Activated T-cell treated with anti-CD3 and anti-CD28 coated beads, Interleukin-2, amount 50 U/mL, for 24 hours (primary cell): Measurements from ENCODE around the gene CTU1.

Source experiments
- DNase-seq: peaks from one replicate; pipeline ENCODE4 v3.0.0-alpha.2; 2020
- H3K27ac Mint-ChIP-seq: 2 replicates; pipeline ENCODE4 v1.8.0; 2020; ENCODE audit warnings: mild to moderate bottlenecking, mixed read lengths
- H3K27me3 Mint-ChIP-seq: 2 replicates; pipeline ENCODE4 v1.8.0; 2020; ENCODE audit warnings: mixed read lengths
- H3K36me3 Mint-ChIP-seq: 2 replicates; pipeline ENCODE4 v1.8.0; 2020; ENCODE audit warnings: low read depth, mixed read lengths
- H3K4me1 Mint-ChIP-seq: 2 replicates; pipeline ENCODE4 v1.8.0; 2020; ENCODE audit warnings: low read depth, mixed read lengths
- H3K4me3 Mint-ChIP-seq: 2 replicates; pipeline ENCODE4 v1.8.0; 2020; ENCODE audit warnings: mild to moderate bottlenecking, moderate library complexity, mixed read lengths
- H3K9me3 Mint-ChIP-seq: 2 replicates; pipeline ENCODE4 v1.8.0; 2020; ENCODE audit warnings: mixed read lengths

The CTU1 gene

DNA sequence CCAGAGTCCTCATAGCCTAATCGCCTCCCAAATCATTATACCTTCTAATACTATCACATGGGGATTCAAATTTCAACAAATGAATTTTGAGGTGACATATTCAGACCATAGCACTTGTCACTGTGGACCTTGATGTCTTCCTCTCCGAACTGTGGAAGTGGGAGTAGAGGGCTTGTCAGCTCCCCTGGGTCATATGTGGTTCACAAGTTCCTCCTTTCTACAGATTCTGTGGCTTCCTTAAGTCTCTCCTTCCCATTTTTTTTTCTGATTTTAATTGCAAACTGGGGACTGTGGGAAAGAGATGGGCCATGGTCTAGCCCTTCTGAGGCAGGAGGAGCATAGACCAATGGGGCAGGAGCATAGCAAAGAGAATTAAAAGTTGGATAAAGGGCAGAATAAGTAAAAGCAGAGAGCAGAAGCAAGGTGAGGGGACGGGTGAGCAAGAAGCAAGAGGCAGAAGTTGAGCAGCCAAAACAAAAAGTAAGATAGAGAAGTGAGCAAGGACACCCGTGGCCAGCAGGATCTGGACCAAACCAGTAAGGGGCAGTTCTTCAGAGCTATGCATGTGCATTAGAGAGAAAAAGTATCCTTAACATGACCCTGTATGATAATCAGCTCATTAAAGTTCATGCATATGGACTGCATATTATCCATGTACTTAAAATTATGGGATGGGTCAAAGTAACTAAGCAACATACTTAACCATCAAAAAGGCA lies 31.2 kb upstream of the CTU1 start:
- H3K27ac Mint-ChIP-seq: no peak overlapping the region
- DNase-seq: no peak
- H3K36me3 Mint-ChIP-seq: peaks cover 2% of the 10 kb centered on the region
- peaks cover 7% of the 10 kb centered on the region for H3K9me3 Mint-ChIP-seq
- no peaks in the 10 kb centered on the region for H3K27me3 Mint-ChIP-seq
- H3K4me3 Mint-ChIP-seq: no peak overlapping the region
- peaks cover 29% of the 10 kb centered on the region for H3K4me1 Mint-ChIP-seq

DNA sequence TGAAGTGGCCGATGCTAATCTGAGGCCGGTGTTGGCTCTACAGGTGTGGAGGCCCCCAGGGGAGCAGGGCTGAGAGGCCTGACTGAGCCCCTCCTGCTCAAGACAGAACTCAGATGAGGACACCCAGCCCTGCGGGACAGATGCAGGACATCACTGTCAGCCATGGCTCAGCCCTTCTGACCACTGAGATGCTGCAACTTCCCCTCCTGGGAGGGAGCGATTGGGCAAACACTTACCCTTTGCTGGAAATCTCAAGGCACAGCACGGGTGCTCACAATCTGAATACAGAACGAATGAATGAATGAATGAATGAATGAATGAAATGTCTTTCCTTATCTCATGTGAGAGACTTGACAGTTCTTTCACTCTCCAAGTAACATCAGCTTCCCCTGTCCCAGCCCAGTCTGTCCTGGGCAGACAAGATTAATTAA lies 30.4 kb upstream of the CTU1 start:
- Mint-ChIP-seq H3K27ac (no peak overlapping the region), H3K36me3 (peaks cover 2% of the 10 kb centered on the region), H3K9me3 (peaks cover 7% of the 10 kb centered on the region), H3K4me1 (peaks cover 29% of the 10 kb centered on the region), H3K4me3 (no peak overlapping the region), H3K27me3 (no peaks in the 10 kb centered on the region)
- peak; percentile 9 for DNase-seq

DNA sequence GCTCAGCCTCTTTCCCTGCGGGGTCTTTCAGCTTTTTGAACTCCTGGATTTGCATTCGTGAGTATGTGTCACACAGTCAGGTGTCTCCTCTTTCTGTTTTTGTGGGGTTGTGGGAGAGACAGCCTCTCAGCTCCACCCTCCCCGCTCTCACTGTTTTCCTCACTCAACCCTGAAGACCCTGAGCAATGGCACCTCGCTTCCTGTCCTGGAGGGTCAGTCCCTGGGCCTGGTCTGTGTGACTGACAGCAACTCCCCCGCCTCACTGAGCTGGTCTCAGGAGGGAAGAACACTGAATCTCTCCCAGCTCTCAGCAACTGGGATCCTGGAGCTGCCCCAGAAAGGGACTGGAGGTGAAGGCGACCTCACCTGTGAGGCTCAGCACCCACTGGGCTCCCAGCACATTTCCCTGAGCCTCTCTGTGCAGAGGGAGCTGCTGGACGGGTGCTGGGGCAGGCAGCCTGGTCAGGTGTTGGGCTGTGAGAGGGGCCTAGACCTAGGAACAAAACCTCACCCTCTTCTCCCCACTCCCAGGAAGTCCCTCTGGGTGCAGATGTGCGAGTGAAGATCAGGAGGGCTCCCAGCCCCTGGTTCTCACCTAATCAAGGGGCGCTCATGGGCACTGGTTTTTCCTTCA lies 29.7 kb upstream of the CTU1 start:
- Mint-ChIP-seq H3K27me3 (no peaks in the 10 kb centered on the region), H3K9me3 (peaks cover 7% of the 10 kb centered on the region), H3K36me3 (peaks cover 2% of the 10 kb centered on the region), H3K4me1 (peaks cover 29% of the 10 kb centered on the region), H3K27ac (peak overlapping the region; percentile 53), H3K4me3 (no peak overlapping the region)
- peak; percentile 28 for DNase-seq

DNA sequence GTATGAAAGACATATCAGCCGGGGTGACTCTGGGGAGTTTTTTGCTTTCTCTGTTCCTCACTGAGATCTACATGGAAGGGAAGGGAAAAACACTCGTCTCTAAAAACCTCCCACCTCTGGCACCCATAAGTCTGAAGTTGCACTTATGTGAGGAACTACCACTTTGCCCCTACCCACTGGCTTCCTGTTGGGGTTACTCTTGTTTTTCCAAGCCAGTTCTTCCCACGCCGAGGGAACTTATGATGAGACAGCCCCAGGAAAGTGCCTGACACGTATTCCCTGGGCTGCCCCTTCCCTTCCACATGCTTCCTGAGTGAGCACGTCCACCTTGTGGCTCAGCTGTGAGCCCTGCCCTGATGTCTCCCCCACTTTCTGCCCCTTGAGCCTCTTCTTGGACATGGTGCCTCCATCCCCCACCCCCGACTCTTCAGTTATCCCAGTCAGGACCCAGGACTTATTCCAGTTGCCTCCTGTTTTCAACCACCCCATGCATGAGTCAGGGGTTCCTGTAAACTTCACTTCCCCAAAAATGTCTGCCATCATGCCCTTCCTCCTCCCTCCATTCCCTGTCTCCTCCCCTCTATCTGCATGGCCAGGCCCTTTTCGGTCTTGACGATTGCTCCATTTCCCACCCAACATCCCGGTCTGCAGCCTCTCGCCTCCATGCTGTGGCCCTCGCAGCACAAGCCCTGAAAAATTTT lies 28.8 kb upstream of the CTU1 start:
- peak; percentile 26 for DNase-seq
- Mint-ChIP-seq H3K4me3 (no peak overlapping the region), H3K36me3 (peaks cover 2% of the 10 kb centered on the region), H3K4me1 (peaks cover 31% of the 10 kb centered on the region), H3K27ac (peak overlapping the region; percentile 53), H3K9me3 (peaks cover 7% of the 10 kb centered on the region), H3K27me3 (no peaks in the 10 kb centered on the region)

DNA sequence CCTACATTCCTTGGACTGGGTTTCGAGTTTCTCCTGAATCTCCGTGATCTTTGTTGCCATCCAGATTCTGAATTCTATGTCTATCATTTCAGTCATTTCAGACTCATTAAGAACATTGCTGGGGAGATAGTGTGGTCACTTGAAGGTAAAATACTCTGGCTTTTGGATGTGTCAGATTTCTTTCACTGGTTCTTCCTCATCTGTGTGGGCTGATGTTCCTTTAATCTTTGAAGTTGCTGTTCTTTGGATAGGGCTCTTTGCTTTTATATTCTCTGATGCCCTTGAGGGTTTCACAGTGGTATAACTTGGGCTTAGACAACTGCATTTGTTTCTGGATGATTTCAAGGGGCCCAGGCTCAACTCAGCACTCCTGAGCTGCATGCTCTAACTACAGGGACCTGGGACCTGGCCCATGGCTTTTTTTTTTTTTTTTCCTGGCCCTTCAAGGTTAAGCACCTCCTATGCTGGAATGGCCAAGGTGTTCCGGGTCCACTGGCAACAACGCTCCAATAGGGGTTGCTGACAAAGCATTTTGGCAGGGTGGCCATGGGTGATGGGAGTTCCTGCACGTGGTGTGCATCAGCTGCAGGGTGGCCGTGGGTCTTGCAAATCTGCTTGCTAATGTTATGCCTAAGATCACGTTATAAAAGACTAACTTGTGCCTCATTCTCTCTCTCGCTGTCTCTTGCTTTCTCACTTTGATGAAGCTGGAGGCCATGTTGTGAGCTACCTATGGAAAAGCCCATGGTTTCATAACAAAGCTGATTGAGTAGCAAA lies 28.0 kb upstream of the CTU1 start:
- Mint-ChIP-seq H3K9me3 (peaks cover 7% of the 10 kb centered on the region), H3K4me3 (no peak overlapping the region), H3K36me3 (peaks cover 2% of the 10 kb centered on the region), H3K4me1 (peaks cover 35% of the 10 kb centered on the region), H3K27ac (no peak overlapping the region), H3K27me3 (no peaks in the 10 kb centered on the region)
- peak; percentile 17 for DNase-seq

DNA sequence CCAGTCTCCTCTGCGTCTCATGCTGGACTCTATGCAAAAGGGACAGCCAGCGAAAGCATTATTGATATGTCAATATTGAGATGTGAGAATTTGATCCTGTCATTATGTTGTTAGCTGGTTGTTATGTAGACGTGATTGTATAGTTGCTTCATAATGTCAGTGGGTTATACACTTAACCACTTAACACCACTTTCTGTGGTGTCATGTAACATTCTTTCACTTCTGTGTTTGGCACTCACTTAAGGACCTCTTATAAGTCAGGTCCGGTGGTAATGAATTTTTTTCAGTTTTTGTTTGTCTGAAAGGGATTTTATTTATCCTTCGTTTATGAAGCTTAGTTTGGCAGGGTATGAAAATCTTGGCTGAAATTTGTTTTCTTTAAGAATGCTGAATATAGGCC lies 26.8 kb upstream of the CTU1 start:
- H3K36me3 Mint-ChIP-seq: peaks cover 2% of the 10 kb centered on the region
- peaks cover 7% of the 10 kb centered on the region for H3K9me3 Mint-ChIP-seq
- no peak overlapping the region for H3K4me3 Mint-ChIP-seq
- peaks cover 47% of the 10 kb centered on the region for H3K4me1 Mint-ChIP-seq
- H3K27me3 Mint-ChIP-seq: no peaks in the 10 kb centered on the region
- DNase-seq: no peak
- no peak overlapping the region for H3K27ac Mint-ChIP-seq

DNA sequence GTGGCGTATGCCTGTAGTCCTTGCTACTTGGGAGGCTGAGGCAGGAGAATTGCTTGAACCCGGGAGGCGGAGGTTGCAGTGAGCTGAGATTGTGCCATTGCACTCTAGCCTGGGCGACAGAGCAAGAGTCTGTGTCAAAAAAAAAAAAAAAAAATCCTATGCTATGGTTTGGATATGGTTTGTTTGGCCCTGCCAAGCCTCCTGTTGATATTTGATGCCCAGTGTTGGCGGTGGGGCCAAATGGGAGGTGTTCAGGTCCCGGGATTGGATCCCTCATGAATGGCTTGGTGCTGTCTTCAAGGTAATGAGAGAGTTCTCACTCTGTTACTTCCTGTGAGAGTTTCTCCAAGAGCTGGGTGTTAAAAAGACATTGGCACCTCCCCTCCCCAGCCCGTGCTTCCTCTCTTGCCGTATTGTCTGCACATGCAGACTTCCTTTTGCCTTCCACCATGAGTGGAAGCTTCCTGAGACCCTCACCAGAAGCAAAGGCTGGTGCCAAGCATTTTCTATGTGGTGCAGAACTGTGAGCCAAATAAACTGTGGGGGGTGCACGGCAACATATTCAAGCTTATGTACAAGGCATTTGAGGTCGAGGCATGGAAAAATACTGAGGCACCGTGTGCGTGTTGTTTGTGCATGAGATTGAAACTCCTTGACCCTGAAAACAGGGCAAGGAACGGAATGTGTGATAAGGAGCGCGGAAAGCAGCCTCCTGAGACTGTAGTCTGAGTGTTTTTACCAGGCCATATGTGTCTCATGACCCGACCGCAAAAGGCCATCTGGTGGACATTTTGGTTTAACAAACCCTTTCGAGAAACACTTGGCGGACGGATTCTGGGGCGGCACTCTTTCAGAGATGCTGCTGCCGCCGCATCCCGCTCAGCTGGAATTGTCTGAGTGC lies 23.8 kb upstream of the CTU1 start:
- Mint-ChIP-seq H3K36me3 (peaks cover 2% of the 10 kb centered on the region), H3K27me3 (no peaks in the 10 kb centered on the region), H3K9me3 (peaks cover 7% of the 10 kb centered on the region), H3K4me3 (peak overlapping the region; percentile 51), H3K4me1 (peaks cover 66% of the 10 kb centered on the region), H3K27ac (peak overlapping the region; percentile 72)
- peak; percentile 51 for DNase-seq

DNA sequence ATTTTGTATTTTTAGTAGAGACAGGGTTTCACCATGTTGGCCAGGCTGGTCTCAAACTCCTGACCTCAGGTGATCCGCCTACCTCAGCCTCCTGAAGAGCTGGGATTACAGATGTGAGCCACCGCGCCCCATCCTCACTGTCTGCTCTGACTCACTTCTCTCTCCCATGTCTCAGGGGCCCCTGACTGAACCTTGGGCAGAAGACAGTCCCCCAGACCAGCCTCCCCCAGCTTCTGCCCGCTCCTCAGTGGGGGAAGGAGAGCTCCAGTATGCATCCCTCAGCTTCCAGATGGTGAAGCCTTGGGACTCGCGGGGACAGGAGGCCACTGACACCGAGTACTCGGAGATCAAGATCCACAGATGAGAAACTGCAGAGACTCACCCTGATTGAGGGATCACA lies 21.5 kb upstream of the CTU1 start:
- Mint-ChIP-seq H3K27me3 (no peaks in the 10 kb centered on the region), H3K4me3 (no peak overlapping the region), H3K27ac (no peak overlapping the region), H3K4me1 (peaks cover 72% of the 10 kb centered on the region), H3K36me3 (no peaks in the 10 kb centered on the region), H3K9me3 (no peaks in the 10 kb centered on the region)
- peak; percentile 25 for DNase-seq

DNA sequence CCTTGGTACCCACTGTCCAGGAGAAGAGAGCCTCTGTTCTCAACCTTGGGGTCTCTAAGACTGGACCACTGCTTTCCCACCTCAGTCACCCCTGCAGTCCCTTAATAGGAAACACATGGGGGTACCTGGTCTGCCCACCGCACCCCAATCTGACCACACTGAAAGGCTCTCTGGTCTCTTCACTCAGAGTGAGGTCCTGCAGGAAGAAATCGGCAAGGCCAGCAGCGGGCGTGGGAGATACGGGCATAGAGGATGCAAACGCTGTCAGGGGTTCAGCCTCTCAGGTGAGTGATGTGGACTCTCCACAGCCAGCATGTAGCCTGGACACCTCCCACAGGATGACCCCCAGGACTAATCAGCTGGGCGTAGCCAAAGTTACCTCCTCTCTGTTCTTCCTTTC lies 20.0 kb upstream of the CTU1 start:
- Mint-ChIP-seq H3K9me3 (no peaks in the 10 kb centered on the region), H3K4me1 (peaks cover 87% of the 10 kb centered on the region), H3K27me3 (no peaks in the 10 kb centered on the region), H3K27ac (peak overlapping the region; percentile 47), H3K36me3 (no peaks in the 10 kb centered on the region), H3K4me3 (no peak overlapping the region)
- DNase-seq: peak; percentile 27

DNA sequence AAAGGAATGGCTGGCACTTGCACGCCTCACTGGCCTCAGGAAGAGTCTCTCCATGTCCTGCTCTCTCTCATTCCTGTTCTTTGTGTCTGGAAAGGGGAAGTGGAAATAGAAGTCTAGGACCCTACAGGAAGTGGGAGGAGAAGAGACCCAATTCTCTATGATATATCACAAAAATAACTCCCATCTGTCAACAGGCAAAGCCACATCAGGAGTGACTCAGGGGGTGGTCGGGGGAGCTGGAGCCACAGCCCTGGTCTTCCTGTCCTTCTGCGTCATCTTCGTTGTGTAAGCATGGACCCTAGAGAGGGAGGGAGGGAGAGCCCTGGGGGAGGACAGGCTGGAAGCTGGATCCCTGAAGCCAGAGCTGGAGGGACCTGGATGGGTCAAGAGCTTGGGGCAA lies 19.5 kb upstream of the CTU1 start:
- peaks cover 92% of the 10 kb centered on the region for H3K4me1 Mint-ChIP-seq
- no peaks in the 10 kb centered on the region for H3K27me3 Mint-ChIP-seq
- peak; percentile 32 for DNase-seq

DNA sequence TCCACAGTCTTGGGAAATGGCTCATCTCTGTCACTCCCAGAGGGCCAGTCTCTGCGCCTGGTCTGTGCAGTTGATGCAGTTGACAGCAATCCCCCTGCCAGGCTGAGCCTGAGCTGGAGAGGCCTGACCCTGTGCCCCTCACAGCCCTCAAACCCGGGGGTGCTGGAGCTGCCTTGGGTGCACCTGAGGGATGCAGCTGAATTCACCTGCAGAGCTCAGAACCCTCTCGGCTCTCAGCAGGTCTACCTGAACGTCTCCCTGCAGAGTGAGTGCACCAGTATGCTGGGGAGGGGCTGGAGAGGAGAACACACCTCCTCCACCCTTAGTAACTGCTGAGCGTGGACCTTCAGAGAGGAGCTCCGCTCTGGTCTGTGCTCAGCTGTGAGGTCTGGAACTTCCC lies 18.8 kb upstream of the CTU1 start:
- Mint-ChIP-seq H3K36me3 (no peaks in the 10 kb centered on the region), H3K27ac (peak overlapping the region; percentile 37), H3K4me1 (peaks cover 92% of the 10 kb centered on the region), H3K27me3 (no peaks in the 10 kb centered on the region), H3K4me3 (no peak overlapping the region), H3K9me3 (peaks cover under 1% of the 10 kb centered on the region)
- DNase-seq: peak; percentile 29

More for the DNA sequence above, 19.5 kb upstream of the CTU1 start:
- Mint-ChIP-seq H3K9me3 (no peaks in the 10 kb centered on the region), H3K36me3 (no peaks in the 10 kb centered on the region), H3K4me3 (peak overlapping the region; percentile 2), H3K27ac (peak overlapping the region; percentile 66)

DNA sequence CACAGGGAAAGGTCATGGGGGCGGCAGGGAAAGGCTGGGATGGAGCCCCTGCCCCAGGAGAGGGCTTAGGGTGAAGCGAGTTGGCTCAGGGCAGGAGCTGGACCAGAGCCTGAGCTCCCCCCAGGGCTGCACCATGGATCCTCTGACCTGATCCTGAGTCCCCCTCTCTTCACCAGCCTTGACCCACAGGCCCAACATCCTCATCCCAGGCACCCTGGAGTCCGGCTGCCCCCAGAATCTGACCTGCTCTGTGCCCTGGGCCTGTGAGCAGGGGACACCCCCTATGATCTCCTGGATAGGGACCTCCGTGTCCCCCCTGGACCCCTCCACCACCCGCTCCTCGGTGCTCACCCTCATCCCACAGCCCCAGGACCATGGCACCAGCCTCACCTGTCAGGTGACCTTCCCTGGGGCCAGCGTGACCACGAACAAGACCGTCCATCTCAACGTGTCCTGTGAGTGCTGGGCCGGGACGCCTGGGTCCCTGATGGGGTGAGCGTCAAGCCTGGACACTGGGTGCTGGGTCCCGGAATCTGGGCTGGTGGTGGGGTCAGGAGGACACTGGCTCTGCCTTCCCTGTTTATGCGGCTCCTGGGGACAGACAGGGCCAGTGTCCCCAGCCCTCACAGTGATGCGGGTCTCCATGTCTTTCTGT lies 17.3 kb upstream of the CTU1 start:
- Mint-ChIP-seq H3K27ac (no peak overlapping the region), H3K4me1 (peaks cover 88% of the 10 kb centered on the region), H3K27me3 (no peaks in the 10 kb centered on the region), H3K9me3 (peaks cover 4% of the 10 kb centered on the region), H3K4me3 (no peak overlapping the region), H3K36me3 (no peaks in the 10 kb centered on the region)
- DNase-seq: peak; percentile 26

DNA sequence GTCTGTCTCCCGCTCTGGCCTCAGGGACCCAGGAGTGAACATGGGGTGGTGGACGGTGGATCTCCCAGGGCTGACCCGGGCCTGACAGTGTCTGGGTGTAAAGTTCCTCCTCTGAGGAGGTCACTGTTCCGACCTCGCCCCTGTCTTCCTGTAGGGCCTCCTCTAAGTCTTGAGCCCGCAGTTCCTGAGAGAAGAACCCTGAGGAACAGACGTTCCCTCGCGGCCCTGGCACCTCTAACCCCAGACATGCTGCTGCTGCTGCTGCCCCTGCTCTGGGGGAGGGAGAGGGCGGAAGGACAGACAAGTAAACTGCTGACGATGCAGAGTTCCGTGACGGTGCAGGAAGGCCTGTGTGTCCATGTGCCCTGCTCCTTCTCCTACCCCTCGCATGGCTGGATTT lies 16.5 kb upstream of the CTU1 start, which contains the start of gene SIGLEC9:
Gene SIGLEC9, plus strand, starts transcription at position 178 of the 400 bp plus-strand sequence. Its CDS starts 69 bp downstream, at position 247.
- no peaks in the 10 kb centered on the region for H3K36me3 Mint-ChIP-seq
- H3K27me3 Mint-ChIP-seq: no peaks in the 10 kb centered on the region
- H3K4me1 Mint-ChIP-seq: peaks cover 86% of the 10 kb centered on the region
- peak; percentile 37 for DNase-seq
- peak within 1 kb of the TSS; percentile 77 for H3K27ac Mint-ChIP-seq
- H3K9me3 Mint-ChIP-seq: peaks cover 4% of the 10 kb centered on the region
- peak within 1 kb of the TSS; percentile 44 for H3K4me3 Mint-ChIP-seq
